ENCODE data around the gene IL12RB2.

IL12RB2 gene

GRCh38 chr1:67368046-67368514, 60.4 kb downstream of the IL12RB2 start:
- Histone ChIP-seq H2BK120ac (ENCODE audit: low read depth, low read length) (no peak overlapping the region), H3K4me1 (ENCODE audit: control insufficient read depth, low read depth, low read length) (peaks cover 2% of the 10 kb centered on the region), H3K18ac (ENCODE audit: low read length) (no peak overlapping the region), H2BK15ac (replicated peaks; ENCODE audit: low read depth) (no peak overlapping the region), H3K9ac (ENCODE audit: low read length) (no peak overlapping the region), H3K79me1 (ENCODE audit: low read length) (no peaks in the 10 kb centered on the region), H3K4me2 (ENCODE audit: low read length) (no peak overlapping the region), H4K5ac (ENCODE audit: low read length) (no peak overlapping the region), H3K4ac (ENCODE audit: low read depth, low read length) (no peak overlapping the region), H3K23ac (ENCODE audit: low read length) (no peak overlapping the region), H4K8ac (ENCODE audit: low read depth, low read length) (no peak overlapping the region), H3K56ac (ENCODE audit: low read length) (no peak overlapping the region), H3K27ac (ENCODE audit: low read depth, low read length) (no peak overlapping the region), H3K27me3 (ENCODE audit: insufficient read depth, low read length, poor library complexity) (no peaks in the 10 kb centered on the region), H3K36me3 (ENCODE audit: control insufficient read depth, insufficient read depth, low read length) (no peaks in the 10 kb centered on the region), H3K4me3 (ENCODE audit: low read length) (no peak overlapping the region), H2BK5ac (ENCODE audit: low read length) (no peak overlapping the region), H3K79me2 (ENCODE audit: control insufficient read depth, insufficient read depth, low read length) (no peaks in the 10 kb centered on the region), H2AK5ac (ENCODE audit: low read length) (no peak overlapping the region)
- no CpG with 5 or more reads among the region's 1 CpG for WGBS (ENCODE audit: extremely low coverage, insufficient coverage, low lambda C conversion rate)
- no peak for DNase-seq

- no CpG with 5 or more reads among the region's 2 CpGs for WGBS (ENCODE audit: extremely low coverage, insufficient coverage, low lambda C conversion rate)
- H2BK120ac ChIP-seq (ENCODE audit: low read depth, low read length): no peak overlapping the region
Measured at GRCh38 chr1:67371043-67371442, 63.4 kb downstream of the IL12RB2 start.

GRCh38 chr1:67371681-67372080, 64.0 kb downstream of the IL12RB2 start:
- H2BK5ac ChIP-seq (ENCODE audit: low read length): no peak overlapping the region
- no CpG with 5 or more reads among the region's 5 CpGs for WGBS (ENCODE audit: extremely low coverage, insufficient coverage, low lambda C conversion rate)
- no peaks in the 10 kb centered on the region for H3K36me3 ChIP-seq (ENCODE audit: control insufficient read depth, insufficient read depth, low read length)
- no peak overlapping the region for H3K4me2 ChIP-seq (ENCODE audit: low read length)
- peak; percentile 45 for DNase-seq
- H2BK120ac ChIP-seq (ENCODE audit: low read depth, low read length): no peak overlapping the region
- H3K4me1 ChIP-seq (ENCODE audit: control insufficient read depth, low read depth, low read length): peaks cover 6% of the 10 kb centered on the region
- H3K18ac ChIP-seq (ENCODE audit: low read length): no peak overlapping the region
- H4K5ac ChIP-seq (ENCODE audit: low read length): no peak overlapping the region
- no peak overlapping the region for H3K4ac ChIP-seq (ENCODE audit: low read depth, low read length)
- H3K79me1 ChIP-seq (ENCODE audit: low read length): no peaks in the 10 kb centered on the region
- H3K79me2 ChIP-seq (ENCODE audit: control insufficient read depth, insufficient read depth, low read length): no peaks in the 10 kb centered on the region
- no peak overlapping the region for H3K27ac ChIP-seq (ENCODE audit: low read depth, low read length)
- H3K56ac ChIP-seq (ENCODE audit: low read length): no peak overlapping the region
- H3K9ac ChIP-seq (ENCODE audit: low read length): no peak overlapping the region
- no peak overlapping the region for H3K4me3 ChIP-seq (ENCODE audit: low read length)
- no peak overlapping the region for H2BK15ac ChIP-seq (replicated peaks; ENCODE audit: low read depth)
- no peak overlapping the region for H3K23ac ChIP-seq (ENCODE audit: low read length)
- no peak overlapping the region for H2AK5ac ChIP-seq (ENCODE audit: low read length)
- no peaks in the 10 kb centered on the region for H3K27me3 ChIP-seq (ENCODE audit: insufficient read depth, low read length, poor library complexity)
- H4K8ac ChIP-seq (ENCODE audit: low read depth, low read length): no peak overlapping the region

More at GRCh38 chr1:67371043-67371442, 63.4 kb downstream of the IL12RB2 start:
- H3K36me3 ChIP-seq (ENCODE audit: control insufficient read depth, insufficient read depth, low read length): no peaks in the 10 kb centered on the region
- H2BK15ac ChIP-seq (replicated peaks; ENCODE audit: low read depth): no peak overlapping the region
- no peak overlapping the region for H3K56ac ChIP-seq (ENCODE audit: low read length)
- H3K4me2 ChIP-seq (ENCODE audit: low read length): no peak overlapping the region
- DNase-seq: no peak
- no peak overlapping the region for H3K23ac ChIP-seq (ENCODE audit: low read length)
- H2BK5ac ChIP-seq (ENCODE audit: low read length): no peak overlapping the region
- H4K5ac ChIP-seq (ENCODE audit: low read length): no peak overlapping the region
- H3K79me2 ChIP-seq (ENCODE audit: control insufficient read depth, insufficient read depth, low read length): no peaks in the 10 kb centered on the region
- H2AK5ac ChIP-seq (ENCODE audit: low read length): no peak overlapping the region
- no peak overlapping the region for H3K27ac ChIP-seq (ENCODE audit: low read depth, low read length)
- peaks cover 2% of the 10 kb centered on the region for H3K4me1 ChIP-seq (ENCODE audit: control insufficient read depth, low read depth, low read length)
- H3K79me1 ChIP-seq (ENCODE audit: low read length): no peaks in the 10 kb centered on the region
- H3K4me3 ChIP-seq (ENCODE audit: low read length): no peak overlapping the region
- H3K4ac ChIP-seq (ENCODE audit: low read depth, low read length): no peak overlapping the region
- no peak overlapping the region for H4K8ac ChIP-seq (ENCODE audit: low read depth, low read length)
- H3K9ac ChIP-seq (ENCODE audit: low read length): no peak overlapping the region
- no peaks in the 10 kb centered on the region for H3K27me3 ChIP-seq (ENCODE audit: insufficient read depth, low read length, poor library complexity)
- H3K18ac ChIP-seq (ENCODE audit: low read length): no peak overlapping the region

- no peak for DNase-seq
- H3K27ac ChIP-seq (ENCODE audit: low read depth, low read length): no peak overlapping the region
- no peak overlapping the region for H2BK15ac ChIP-seq (replicated peaks; ENCODE audit: low read depth)
- no peak overlapping the region for H2BK120ac ChIP-seq (ENCODE audit: low read depth, low read length)
- no peak overlapping the region for H3K18ac ChIP-seq (ENCODE audit: low read length)
- no peaks in the 10 kb centered on the region for H3K27me3 ChIP-seq (ENCODE audit: insufficient read depth, low read length, poor library complexity)
- H3K79me2 ChIP-seq (ENCODE audit: control insufficient read depth, insufficient read depth, low read length): no peaks in the 10 kb centered on the region
- WGBS (ENCODE audit: extremely low coverage, insufficient coverage, low lambda C conversion rate): no CpG with 5 or more reads among the region's 3 CpGs
- no peak overlapping the region for H3K9ac ChIP-seq (ENCODE audit: low read length)
- no peaks in the 10 kb centered on the region for H3K79me1 ChIP-seq (ENCODE audit: low read length)
- H3K36me3 ChIP-seq (ENCODE audit: control insufficient read depth, insufficient read depth, low read length): no peaks in the 10 kb centered on the region
- H2BK5ac ChIP-seq (ENCODE audit: low read length): no peak overlapping the region
- no peak overlapping the region for H3K56ac ChIP-seq (ENCODE audit: low read length)
- H3K4me2 ChIP-seq (ENCODE audit: low read length): no peak overlapping the region
- H2AK5ac ChIP-seq (ENCODE audit: low read length): no peak overlapping the region
- H3K4me3 ChIP-seq (ENCODE audit: low read length): no peak overlapping the region
- no peak overlapping the region for H4K8ac ChIP-seq (ENCODE audit: low read depth, low read length)
- peaks cover 9% of the 10 kb centered on the region for H3K4me1 ChIP-seq (ENCODE audit: control insufficient read depth, low read depth, low read length)
- no peak overlapping the region for H4K5ac ChIP-seq (ENCODE audit: low read length)
- H3K23ac ChIP-seq (ENCODE audit: low read length): no peak overlapping the region
- no peak overlapping the region for H3K4ac ChIP-seq (ENCODE audit: low read depth, low read length)
Measured at GRCh38 chr1:67372136-67372535, 64.5 kb downstream of the IL12RB2 start.

- no peak overlapping the region for H2BK5ac ChIP-seq (ENCODE audit: low read length)
- no peak overlapping the region for H4K5ac ChIP-seq (ENCODE audit: low read length)
- H3K4me3 ChIP-seq (ENCODE audit: low read length): no peak overlapping the region
- no peak overlapping the region for H2AK5ac ChIP-seq (ENCODE audit: low read length)
- no peak overlapping the region for H3K4ac ChIP-seq (ENCODE audit: low read depth, low read length)
- no peaks in the 10 kb centered on the region for H3K79me1 ChIP-seq (ENCODE audit: low read length)
- H3K4me2 ChIP-seq (ENCODE audit: low read length): no peak overlapping the region
- no peaks in the 10 kb centered on the region for H3K36me3 ChIP-seq (ENCODE audit: control insufficient read depth, insufficient read depth, low read length)
- H3K23ac ChIP-seq (ENCODE audit: low read length): no peak overlapping the region
- H3K9ac ChIP-seq (ENCODE audit: low read length): no peak overlapping the region
- no peak for DNase-seq
- H2BK15ac ChIP-seq (replicated peaks; ENCODE audit: low read depth): no peak overlapping the region
- H3K56ac ChIP-seq (ENCODE audit: low read length): no peak overlapping the region
- no peaks in the 10 kb centered on the region for H3K79me2 ChIP-seq (ENCODE audit: control insufficient read depth, insufficient read depth, low read length)
- H3K27ac ChIP-seq (ENCODE audit: low read depth, low read length): no peak overlapping the region
- H2BK120ac ChIP-seq (ENCODE audit: low read depth, low read length): no peak overlapping the region
- no peak overlapping the region for H4K8ac ChIP-seq (ENCODE audit: low read depth, low read length)
- no peak overlapping the region for H3K18ac ChIP-seq (ENCODE audit: low read length)
- H3K4me1 ChIP-seq (ENCODE audit: control insufficient read depth, low read depth, low read length): peaks cover 10% of the 10 kb centered on the region
- no peaks in the 10 kb centered on the region for H3K27me3 ChIP-seq (ENCODE audit: insufficient read depth, low read length, poor library complexity)
Measured at GRCh38 chr1:67372898-67373297, 65.2 kb downstream of the IL12RB2 start.

GRCh38 chr1:67376381-67376780, 68.7 kb downstream of the IL12RB2 start:
- no peak overlapping the region for H3K4me3 ChIP-seq (ENCODE audit: low read length)
- H4K8ac ChIP-seq (ENCODE audit: low read depth, low read length): no peak overlapping the region
- no peaks in the 10 kb centered on the region for H3K36me3 ChIP-seq (ENCODE audit: control insufficient read depth, insufficient read depth, low read length)
- H3K18ac ChIP-seq (ENCODE audit: low read length): no peak overlapping the region
- no peak overlapping the region for H3K9ac ChIP-seq (ENCODE audit: low read length)
- H3K4ac ChIP-seq (ENCODE audit: low read depth, low read length): no peak overlapping the region
- H3K27me3 ChIP-seq (ENCODE audit: insufficient read depth, low read length, poor library complexity): no peaks in the 10 kb centered on the region
- no peak overlapping the region for H3K27ac ChIP-seq (ENCODE audit: low read depth, low read length)
- H3K4me1 ChIP-seq (ENCODE audit: control insufficient read depth, low read depth, low read length): peaks cover 10% of the 10 kb centered on the region
- WGBS (ENCODE audit: extremely low coverage, insufficient coverage, low lambda C conversion rate): no CpG with 5 or more reads among the region's 3 CpGs
- no peak overlapping the region for H2AK5ac ChIP-seq (ENCODE audit: low read length)
- no peak overlapping the region for H4K5ac ChIP-seq (ENCODE audit: low read length)
- H3K4me2 ChIP-seq (ENCODE audit: low read length): no peak overlapping the region
- no peak overlapping the region for H3K23ac ChIP-seq (ENCODE audit: low read length)
- no peaks in the 10 kb centered on the region for H3K79me1 ChIP-seq (ENCODE audit: low read length)
- no peak overlapping the region for H2BK120ac ChIP-seq (ENCODE audit: low read depth, low read length)
- no peak overlapping the region for H3K56ac ChIP-seq (ENCODE audit: low read length)
- DNase-seq: peak; percentile 72
- H3K79me2 ChIP-seq (ENCODE audit: control insufficient read depth, insufficient read depth, low read length): no peaks in the 10 kb centered on the region
- no peak overlapping the region for H2BK5ac ChIP-seq (ENCODE audit: low read length)
- H2BK15ac ChIP-seq (replicated peaks; ENCODE audit: low read depth): no peak overlapping the region
